IgD-negative memory B cell (primary cell): Measurements from ENCODE around the gene MAP2K6. TPM values are rescaled to one million over a fixed set of nuclear protein-coding genes. Genes with fewer than 3 reads are reported as not detected.

Experiments used
- H3K27ac Mint-ChIP-seq, 3 donors: one replicate each; pipeline ENCODE4 v1.8.0; 2020 to 2022; ENCODE audit warnings: mild to moderate bottlenecking in 3 of 3, mixed read lengths in 3 of 3, moderate library complexity in 1 of 3
- H3K27me3 Mint-ChIP-seq: one replicate; pipeline ENCODE4 v1.8.0; 2021; ENCODE audit warnings: mixed read lengths
- H3K36me3 Mint-ChIP-seq: one replicate; pipeline ENCODE4 v1.8.0; 2020; ENCODE audit warnings: mild to moderate bottlenecking, mixed read lengths
- H3K4me1 Mint-ChIP-seq, 3 donors: one replicate each; pipeline ENCODE4 v1.8.0; 2020 to 2022; ENCODE audit warnings: mixed read lengths in 3 of 3, mild to moderate bottlenecking in 1 of 3
- H3K4me3 Mint-ChIP-seq, 4 donors: one replicate each; pipeline ENCODE4 v1.8.0; 2020 to 2022; ENCODE audit warnings: mild to moderate bottlenecking in 4 of 4, mixed read lengths in 4 of 4, moderate library complexity in 3 of 4
- H3K9me3 Mint-ChIP-seq, 3 donors: one replicate each; pipeline ENCODE4 v1.8.0; 2020 to 2021; ENCODE audit warnings: mixed read lengths in 3 of 3, mild to moderate bottlenecking in 1 of 3
- polyA plus RNA-seq: library from polyadenylated mRNA; unstranded; fragments of 300-500 nt; fragmentation: Illumina TruSeq; gene quantifications from one replicate; pipeline ENCODE4 v1.2.3, GENCODE V29; 2021

MAP2K6 gene
- polyA plus RNA-seq, 1 donor from 2014 or later: 7.5 TPM

DNA sequence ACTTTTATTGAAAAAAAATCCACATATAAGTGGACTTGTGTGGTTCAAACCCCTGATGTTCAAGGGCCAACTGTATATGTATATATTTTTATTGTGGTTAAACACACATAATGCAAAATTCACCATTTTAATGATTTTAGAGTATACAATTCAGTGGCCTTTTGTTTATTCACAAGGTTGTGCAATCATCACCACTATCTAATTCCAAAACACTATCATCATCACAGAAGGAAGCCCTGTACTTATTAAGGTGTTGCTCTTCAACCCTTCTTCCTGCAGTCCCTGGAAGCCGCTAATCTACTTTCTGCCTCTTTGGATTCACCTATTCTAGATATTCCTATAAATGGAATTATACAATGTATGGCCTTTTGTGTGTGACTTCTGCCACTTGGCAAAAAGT lies 23.0 kb downstream of the MAP2K6 start:
- H3K4me3 Mint-ChIP-seq: no peak overlapping the region
- H3K27ac Mint-ChIP-seq: no peak overlapping the region
- H3K9me3 Mint-ChIP-seq: peaks cover 3 to 5% (median 4%) of the 10 kb centered on the region in 3 donors
- no peaks in the 10 kb centered on the region for H3K27me3 Mint-ChIP-seq
- peaks cover 0 to 6% (median 3%) of the 10 kb centered on the region in 3 donors for H3K4me1 Mint-ChIP-seq
- peaks cover 8% of the 10 kb centered on the region for H3K36me3 Mint-ChIP-seq

DNA sequence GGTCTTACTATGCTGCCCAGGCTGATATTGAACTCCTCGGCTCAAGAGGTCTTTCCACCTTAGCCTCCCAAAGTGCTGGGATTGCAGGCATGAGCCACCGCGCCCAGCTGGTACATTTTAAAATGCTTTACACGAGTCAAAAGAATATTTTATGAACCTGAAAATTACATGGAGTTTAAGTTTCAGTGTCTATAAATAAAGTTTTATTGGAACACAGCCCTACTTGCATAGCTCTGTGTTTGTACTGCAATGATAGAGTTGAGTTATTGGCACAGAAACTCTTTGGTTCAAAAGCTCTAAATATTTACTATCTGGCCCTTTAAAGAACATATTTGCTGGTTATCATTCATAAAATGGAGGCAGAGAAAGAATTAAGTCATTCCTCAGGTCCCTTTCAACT lies 24.3 kb downstream of the MAP2K6 start:
- Mint-ChIP-seq H3K27ac (no peak overlapping the region), H3K36me3 (peaks cover 8% of the 10 kb centered on the region), H3K27me3 (no peaks in the 10 kb centered on the region), H3K4me1 (peaks cover 0 to 2% (median 0%) of the 10 kb centered on the region in 3 donors), H3K4me3 (no peak overlapping the region), H3K9me3 (peaks cover 2 to 4% (median 3%) of the 10 kb centered on the region in 3 donors)

DNA sequence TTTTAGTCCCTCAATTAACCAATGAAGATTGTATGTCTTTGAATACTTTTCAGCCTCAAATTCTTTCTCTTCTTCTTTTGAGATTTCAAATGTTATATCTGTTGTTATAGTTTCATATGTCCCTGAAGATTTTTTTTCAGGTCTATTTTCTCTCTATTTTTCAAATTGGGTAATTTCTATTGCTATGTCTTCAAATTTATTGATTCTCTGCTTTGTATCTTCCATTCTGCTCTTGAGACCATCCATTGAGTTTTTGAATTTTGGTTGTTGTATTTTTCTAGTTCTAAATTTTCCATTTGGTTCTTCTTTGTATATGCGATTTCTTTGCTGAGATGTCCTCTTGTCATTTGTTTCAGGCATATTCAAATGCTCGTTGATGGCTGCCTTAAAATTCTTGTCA lies 26.7 kb downstream of the MAP2K6 start:
- peaks cover 10% of the 10 kb centered on the region for H3K36me3 Mint-ChIP-seq
- H3K27ac Mint-ChIP-seq: no peak overlapping the region
- no peaks in the 10 kb centered on the region for H3K27me3 Mint-ChIP-seq
- H3K4me1 Mint-ChIP-seq: peaks cover 7 to 11% (median 9%) of the 10 kb centered on the region in 3 donors
- H3K4me3 Mint-ChIP-seq: no peak overlapping the region
- peaks cover 2 to 4% (median 3%) of the 10 kb centered on the region in 3 donors for H3K9me3 Mint-ChIP-seq

DNA sequence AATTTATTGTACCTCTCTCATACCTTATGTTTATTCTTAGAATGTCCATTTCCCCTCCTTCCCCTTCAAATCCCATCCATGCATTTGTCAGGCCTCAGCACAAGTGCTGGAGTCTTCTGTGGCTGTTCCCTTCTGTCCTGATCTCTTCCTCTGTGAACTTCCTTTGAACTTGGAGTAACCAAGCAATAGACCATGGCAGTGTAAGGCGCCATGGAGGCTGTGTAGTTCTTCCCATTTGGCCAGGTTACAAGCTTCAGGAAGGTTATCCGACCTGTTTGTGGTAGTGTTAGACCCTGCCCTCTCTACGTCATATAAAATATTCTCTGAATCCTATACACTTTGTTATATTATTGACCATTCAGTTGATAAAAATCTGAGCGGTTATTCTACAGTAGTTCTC lies 28.6 kb downstream of the MAP2K6 start:
- H3K27ac Mint-ChIP-seq: no peak overlapping the region
- H3K36me3 Mint-ChIP-seq: peaks cover 10% of the 10 kb centered on the region
- no peaks in the 10 kb centered on the region for H3K27me3 Mint-ChIP-seq
- H3K4me3 Mint-ChIP-seq: no peak overlapping the region
- H3K4me1 Mint-ChIP-seq: peaks cover 7 to 14% (median 9%) of the 10 kb centered on the region in 3 donors
- H3K9me3 Mint-ChIP-seq: peaks cover 2 to 4% (median 3%) of the 10 kb centered on the region in 3 donors

DNA sequence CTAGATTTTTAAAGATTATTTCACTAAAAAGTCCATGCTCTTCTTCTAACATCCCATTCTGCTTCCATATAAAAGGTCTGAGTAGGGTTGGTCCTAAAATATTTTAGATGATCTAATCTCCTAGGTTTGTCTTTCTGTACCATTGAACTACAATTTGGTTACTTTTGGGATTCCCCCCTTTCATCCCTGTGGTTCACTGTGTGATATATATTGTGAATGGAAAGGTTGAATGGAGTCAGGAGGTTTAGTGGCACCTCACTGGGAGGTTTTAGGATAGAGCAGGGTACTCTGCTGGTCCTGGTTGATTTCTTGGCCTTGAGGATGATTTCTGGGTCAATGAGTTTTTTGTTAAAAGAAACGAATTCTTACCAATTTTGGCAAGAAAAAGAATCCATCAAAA lies 29.5 kb downstream of the MAP2K6 start:
- Mint-ChIP-seq H3K27me3 (no peaks in the 10 kb centered on the region), H3K4me3 (no peak overlapping the region), H3K27ac (no peak overlapping the region), H3K9me3 (peaks cover 2 to 4% (median 2%) of the 10 kb centered on the region in 3 donors), H3K4me1 (peaks cover 7 to 20% (median 14%) of the 10 kb centered on the region in 3 donors), H3K36me3 (peaks cover 8% of the 10 kb centered on the region)

DNA sequence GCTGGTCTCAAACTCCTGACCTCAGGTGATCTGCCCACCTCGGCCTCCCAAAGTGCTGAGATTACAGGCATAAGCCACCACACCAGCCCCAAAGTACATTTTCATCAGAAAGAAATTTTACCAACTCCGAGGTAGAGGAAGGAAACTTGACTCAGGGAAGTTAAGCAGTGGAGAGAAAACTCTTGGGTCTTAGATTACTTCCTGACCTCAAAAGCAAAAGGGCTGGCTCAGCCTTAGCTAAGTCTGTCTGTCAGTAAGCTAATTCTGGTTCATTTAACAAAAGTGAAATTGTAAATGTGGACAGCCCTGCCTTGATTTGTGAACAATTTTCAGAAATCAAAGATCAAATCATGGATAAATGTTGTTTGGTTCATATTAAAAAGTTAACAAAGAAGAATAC lies 30.6 kb downstream of the MAP2K6 start:
- Mint-ChIP-seq H3K4me3 (no peak overlapping the region), H3K9me3 (peaks cover 0 to 2% (median 0%) of the 10 kb centered on the region in 3 donors), H3K36me3 (peaks cover 2% of the 10 kb centered on the region), H3K27me3 (no peaks in the 10 kb centered on the region), H3K4me1 (peaks cover 5 to 21% (median 16%) of the 10 kb centered on the region in 3 donors), H3K27ac (no peak overlapping the region)

DNA sequence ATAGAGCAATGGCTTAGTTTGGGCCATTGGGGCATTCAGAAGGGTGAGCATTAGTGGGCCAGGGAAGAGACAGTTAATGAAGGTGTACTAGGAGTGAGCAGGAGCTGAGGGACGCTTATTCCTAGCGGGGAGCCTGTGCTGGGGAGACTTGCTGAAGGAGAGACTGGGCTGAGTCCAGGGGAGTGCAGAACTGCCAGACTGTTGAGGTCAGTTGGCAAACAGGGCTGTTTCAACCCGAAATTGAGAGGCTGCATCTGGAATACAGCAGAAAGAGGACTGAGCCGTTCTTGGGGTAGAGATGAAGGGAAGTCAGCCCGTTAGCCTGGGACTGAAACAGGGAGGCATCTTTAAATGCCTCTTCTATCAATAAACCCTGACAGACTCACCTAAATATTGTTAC lies 33.2 kb downstream of the MAP2K6 start:
- Mint-ChIP-seq H3K27me3 (no peaks in the 10 kb centered on the region), H3K27ac (peak overlapping the region in 1 of 3 donors; percentile 84), H3K4me3 (peak overlapping the region in 1 of 4 donors; percentile 44), H3K4me1 (peaks cover 26 to 45% (median 40%) of the 10 kb centered on the region in 3 donors), H3K9me3 (no peaks in the 10 kb centered on the region), H3K36me3 (peaks cover 2% of the 10 kb centered on the region)

DNA sequence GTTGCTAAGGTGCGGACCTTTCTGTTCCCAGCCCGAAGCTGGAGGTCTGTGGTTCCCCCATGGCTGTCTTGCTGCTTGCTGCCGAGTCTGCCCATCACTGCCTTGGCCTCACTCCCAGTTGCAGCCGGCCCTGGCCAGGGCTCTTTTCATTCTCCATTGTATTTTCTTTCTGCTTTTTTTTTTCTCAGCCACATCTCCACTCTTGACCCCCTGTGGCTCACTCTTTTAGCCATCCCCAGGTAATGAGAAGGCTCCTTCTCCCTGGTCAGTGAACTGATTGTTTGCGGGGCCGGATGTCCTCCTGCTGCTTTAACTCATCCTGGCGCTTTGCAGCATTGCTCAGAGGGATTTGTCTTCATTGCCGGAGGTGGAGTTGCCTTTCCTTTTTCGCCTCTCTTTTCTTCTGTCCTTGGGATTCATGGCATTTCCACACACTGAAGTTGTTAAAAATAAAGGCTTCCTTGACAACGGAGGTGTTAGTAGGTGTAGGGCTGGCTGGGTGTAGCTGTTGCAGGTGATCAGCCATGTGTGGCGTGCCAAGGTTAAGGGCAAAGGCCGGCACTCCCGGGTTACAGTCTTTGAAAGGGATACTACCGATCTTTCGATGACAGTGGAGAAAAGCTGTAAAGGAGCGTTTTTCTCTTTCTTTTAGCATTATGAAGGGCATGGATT lies 34.1 kb downstream of the MAP2K6 start:
- Mint-ChIP-seq H3K9me3 (no peaks in the 10 kb centered on the region), H3K4me3 (peak overlapping the region in 1 of 4 donors; percentile 52), H3K36me3 (peaks cover 2% of the 10 kb centered on the region), H3K27ac (peak overlapping the region in 1 of 3 donors; percentile 84), H3K4me1 (peaks cover 26 to 48% (median 40%) of the 10 kb centered on the region in 3 donors), H3K27me3 (no peaks in the 10 kb centered on the region)

DNA sequence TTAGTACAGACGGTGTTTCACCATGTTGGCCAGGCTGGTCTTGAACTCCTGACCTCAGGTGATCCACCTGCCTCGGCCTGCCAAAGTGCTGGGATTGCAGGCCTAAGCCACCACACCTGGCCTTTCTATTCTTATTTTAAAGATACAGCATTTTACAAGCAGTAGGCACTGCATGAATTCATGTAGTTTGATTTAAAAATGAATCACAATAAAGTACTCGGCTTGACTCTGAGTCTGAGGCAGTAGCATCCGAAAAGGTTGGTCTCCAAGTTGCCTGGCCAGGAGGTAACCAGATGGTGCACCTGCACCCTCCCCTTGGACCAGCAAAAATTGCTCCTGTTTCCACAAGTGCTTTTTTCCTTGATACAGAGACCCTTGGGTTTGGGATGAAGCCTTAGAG lies 35.6 kb downstream of the MAP2K6 start:
- Mint-ChIP-seq H3K36me3 (peaks cover 2% of the 10 kb centered on the region), H3K4me1 (peaks cover 26 to 42% (median 37%) of the 10 kb centered on the region in 3 donors), H3K27me3 (no peaks in the 10 kb centered on the region), H3K4me3 (peak overlapping the region in 1 of 4 donors; percentile 65), H3K9me3 (no peaks in the 10 kb centered on the region), H3K27ac (no peak overlapping the region)

DNA sequence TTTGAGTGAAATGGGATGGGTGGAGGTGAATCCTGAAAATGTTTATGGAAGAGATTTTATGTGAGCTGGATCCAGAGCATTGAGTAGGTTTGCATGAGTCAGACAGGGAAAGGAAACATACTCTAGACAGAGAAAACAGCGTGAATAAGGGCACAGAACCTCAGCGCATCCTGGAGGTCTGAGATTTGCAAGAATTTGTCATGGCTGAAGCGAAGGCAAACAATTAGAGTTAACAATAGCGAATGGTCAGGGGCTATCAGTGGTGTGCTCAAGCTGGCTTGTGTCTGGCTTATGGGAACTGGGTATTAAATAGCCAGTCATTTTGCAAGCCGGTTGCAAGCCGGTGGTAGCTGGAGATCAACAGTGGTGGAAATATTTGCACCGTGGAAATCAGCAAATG lies 36.4 kb downstream of the MAP2K6 start:
- Mint-ChIP-seq H3K4me1 (peaks cover 23 to 37% (median 31%) of the 10 kb centered on the region in 3 donors), H3K27ac (peak overlapping the region in 2 of 3 donors; percentile 4 to 26), H3K27me3 (no peaks in the 10 kb centered on the region), H3K36me3 (no peaks in the 10 kb centered on the region), H3K4me3 (peak overlapping the region in 2 of 4 donors; percentile 65 to 70), H3K9me3 (no peaks in the 10 kb centered on the region)

DNA sequence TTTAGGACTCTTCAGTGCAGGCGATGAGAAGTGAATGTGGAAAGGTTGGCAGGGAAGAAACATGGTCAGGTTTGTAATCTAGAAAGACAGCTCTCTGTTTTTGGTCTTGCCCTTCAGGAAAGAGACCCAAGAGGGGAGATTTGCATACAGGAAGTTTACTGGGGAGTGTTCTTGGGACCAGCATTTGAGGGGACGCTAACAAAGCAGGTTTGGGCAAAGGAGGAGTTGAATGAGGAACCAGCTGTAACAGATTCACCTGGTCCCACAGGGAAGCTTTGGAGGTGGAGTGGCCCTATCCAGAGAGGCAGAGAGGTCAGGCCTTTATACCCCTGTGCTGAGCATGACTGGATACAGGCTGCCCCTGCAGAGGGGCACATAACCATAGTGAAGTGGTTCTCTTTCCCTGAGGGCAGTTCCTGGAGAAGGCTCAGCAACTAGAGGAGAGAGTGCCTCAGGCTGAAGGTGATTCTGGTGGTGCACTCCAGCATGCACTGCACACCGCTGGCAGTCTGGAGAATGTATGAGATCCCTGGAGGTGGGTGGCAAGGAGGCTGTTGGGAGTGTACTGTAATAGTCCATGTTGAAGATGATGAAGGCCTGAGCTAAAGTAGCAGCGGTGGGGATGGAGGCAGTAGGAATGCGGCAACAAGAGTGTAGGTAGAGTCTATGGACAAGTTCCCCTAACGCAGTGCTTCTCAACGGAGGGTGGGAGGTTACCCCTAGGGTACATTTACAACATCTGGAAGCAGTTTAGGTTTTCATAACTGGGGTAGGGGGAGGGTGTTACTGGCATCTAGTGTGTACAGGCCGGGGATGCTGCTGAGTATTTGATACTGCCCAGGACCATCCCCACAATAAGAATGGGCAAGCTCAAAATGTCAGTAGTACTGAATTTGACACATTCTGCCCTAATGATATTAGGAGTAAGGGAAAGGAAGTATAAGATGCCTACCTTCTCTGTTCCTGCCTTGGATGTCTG lies 37.2 kb downstream of the MAP2K6 start:
- H3K4me3 Mint-ChIP-seq: peak overlapping the region in 3 of 4 donors; percentile 17 to 70 (median 65)

DNA sequence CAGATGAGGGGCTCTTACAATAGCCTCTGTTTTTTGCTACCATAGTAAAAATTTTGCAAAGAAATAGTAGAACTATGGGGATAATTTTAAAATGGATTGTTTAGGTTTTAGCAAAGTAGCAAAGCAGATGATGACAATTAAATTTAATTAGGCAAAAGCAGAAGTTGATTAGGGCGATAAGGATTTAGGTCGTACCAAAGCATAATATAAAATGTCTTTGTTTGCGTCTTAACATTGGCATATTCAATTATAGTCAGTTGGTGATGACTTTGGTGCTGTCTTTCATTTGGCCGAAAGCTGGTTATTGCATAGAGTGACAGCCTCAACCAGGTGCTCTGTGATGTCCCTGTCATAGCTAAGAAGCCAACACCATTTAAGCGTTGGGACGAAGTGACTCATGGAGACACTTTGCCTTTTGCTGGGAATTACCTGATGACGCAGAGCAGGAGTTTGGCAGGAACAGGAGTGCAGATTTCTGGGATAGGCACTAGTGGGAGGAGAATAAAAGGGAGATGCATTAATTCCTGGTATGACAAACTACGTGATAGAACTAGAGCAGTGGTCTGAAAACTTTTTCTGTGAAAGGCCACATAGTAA lies 38.3 kb downstream of the MAP2K6 start:
- Mint-ChIP-seq H3K27ac (no peak overlapping the region), H3K4me3 (no peak overlapping the region), H3K9me3 (no peaks in the 10 kb centered on the region), H3K27me3 (no peaks in the 10 kb centered on the region), H3K4me1 (peaks cover 27 to 42% (median 38%) of the 10 kb centered on the region in 3 donors), H3K36me3 (no peaks in the 10 kb centered on the region)

More for the DNA sequence above, 37.2 kb downstream of the MAP2K6 start:
- H3K27ac Mint-ChIP-seq: peak overlapping the region in 2 of 3 donors; percentile 4 to 26
- H3K4me1 Mint-ChIP-seq: peaks cover 24 to 40% (median 31%) of the 10 kb centered on the region in 3 donors
- H3K9me3 Mint-ChIP-seq: no peaks in the 10 kb centered on the region
- no peaks in the 10 kb centered on the region for H3K36me3 Mint-ChIP-seq
- H3K27me3 Mint-ChIP-seq: no peaks in the 10 kb centered on the region

DNA sequence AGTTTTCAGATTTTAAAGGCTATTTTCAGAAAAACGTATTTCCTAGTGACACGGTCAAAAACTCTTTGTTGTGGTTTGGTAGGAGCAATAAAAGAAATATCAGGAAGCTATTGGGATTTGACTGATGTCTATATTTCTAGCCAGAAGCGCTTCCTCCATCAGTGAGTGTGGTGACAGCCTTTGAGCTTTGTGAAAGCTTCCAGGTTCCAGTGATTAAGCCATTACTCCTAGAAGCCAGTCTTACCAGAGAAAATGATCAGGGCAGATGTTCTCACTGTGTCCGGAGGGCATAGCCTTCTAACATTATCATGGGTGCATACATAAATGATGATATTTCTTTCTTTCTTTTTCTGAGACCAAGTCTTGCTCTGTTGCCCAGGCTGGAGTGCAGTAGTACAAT lies 39.6 kb downstream of the MAP2K6 start:
- H3K9me3 Mint-ChIP-seq: no peaks in the 10 kb centered on the region
- H3K36me3 Mint-ChIP-seq: no peaks in the 10 kb centered on the region
- H3K27ac Mint-ChIP-seq: no peak overlapping the region
- no peaks in the 10 kb centered on the region for H3K27me3 Mint-ChIP-seq
- H3K4me1 Mint-ChIP-seq: peaks cover 27 to 44% (median 36%) of the 10 kb centered on the region in 3 donors
- H3K4me3 Mint-ChIP-seq: peak overlapping the region in 1 of 4 donors; percentile 27

DNA sequence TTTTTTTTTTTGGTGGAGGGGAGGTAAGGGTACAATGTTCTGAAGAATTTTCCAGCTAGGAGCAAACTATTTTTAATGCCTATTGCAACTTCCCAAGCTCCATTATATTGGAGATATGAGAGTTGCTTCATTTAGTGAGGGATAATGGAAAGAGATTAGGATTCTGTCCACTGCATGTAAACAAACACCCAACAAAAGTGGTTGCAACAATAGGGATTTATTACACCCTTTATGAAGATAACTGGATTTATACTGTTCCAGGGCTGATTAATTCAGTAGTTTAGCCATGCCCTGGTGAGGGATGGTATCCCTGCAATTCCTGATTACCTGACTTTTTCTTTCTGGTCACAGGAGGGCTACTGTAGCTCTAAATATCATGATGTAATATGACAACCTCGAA lies 40.5 kb downstream of the MAP2K6 start:
- no peaks in the 10 kb centered on the region for H3K27me3 Mint-ChIP-seq
- H3K4me1 Mint-ChIP-seq: peaks cover 27 to 43% (median 36%) of the 10 kb centered on the region in 3 donors
- H3K36me3 Mint-ChIP-seq: no peaks in the 10 kb centered on the region
- H3K4me3 Mint-ChIP-seq: no peak overlapping the region
- no peaks in the 10 kb centered on the region for H3K9me3 Mint-ChIP-seq
- H3K27ac Mint-ChIP-seq: no peak overlapping the region

DNA sequence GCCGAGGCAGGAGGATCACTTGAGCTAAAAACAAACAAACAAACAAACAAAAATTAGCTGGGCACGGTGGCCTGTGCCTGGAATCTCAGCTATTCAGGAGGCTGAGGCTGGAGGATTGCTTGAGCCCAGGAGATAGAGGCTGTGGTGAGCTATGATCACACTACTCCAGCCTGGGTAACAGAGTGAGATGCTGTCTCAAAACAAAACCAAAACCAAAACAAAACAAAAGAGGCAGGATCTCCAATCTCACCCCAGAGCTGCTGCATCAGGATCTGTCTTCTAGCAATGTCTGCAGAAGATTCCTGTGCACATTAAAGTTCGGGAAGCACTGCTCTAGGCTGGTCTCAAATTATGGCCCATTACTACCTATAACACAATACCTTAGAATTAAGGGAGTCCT lies 43.1 kb downstream of the MAP2K6 start:
- Mint-ChIP-seq H3K4me1 (peaks cover 5 to 18% (median 15%) of the 10 kb centered on the region in 3 donors), H3K27ac (peak overlapping the region in 1 of 3 donors; percentile 49), H3K36me3 (no peaks in the 10 kb centered on the region), H3K27me3 (no peaks in the 10 kb centered on the region), H3K9me3 (no peaks in the 10 kb centered on the region), H3K4me3 (no peak overlapping the region)
